Endothelial cell of umbilical vein (primary cell): ENCODE results near the gene ALG6. TPM values are rescaled to one million over a fixed set of nuclear protein-coding genes. Genes with fewer than 3 reads are reported as not detected.

Experiments used
- BruUV-seq: library from RNA; stranded (reverse); fragments of 400-500 nt; replicated peaks from 2 replicates; lab custom pipeline; 2021; lab: Mats Ljungman, UMichigan
- CTCF ChIA-PET: fragments of 300-600, 350-600 bp; sonication (Branson Sonifier 250); formaldehyde crosslinking; loops from one replicate; lab custom pipeline; 2021; ENCODE audit warnings: antibody characterized with exemption, inconsistent platforms; lab: Charles Lee
- POLR2A ChIA-PET: fragments of 300-600, 350-600 bp; sonication (Branson Sonifier 250); formaldehyde crosslinking; loops from one replicate; lab custom pipeline; 2021; ENCODE audit warnings: antibody characterized with exemption, inconsistent platforms; lab: Charles Lee
- DNase-seq: peaks from one replicate; pipeline ENCODE4 v3.0.0-alpha.2; 2011; ENCODE audit warnings: low read depth, low spot score
- FAIRE-seq: peaks from 2 replicates; lab custom pipeline; 2011; peaks lifted over from hg19 to GRCh38; lab: Jason Lieb, UNC
- H2AFZ ChIP-seq: 2 replicates; pipeline ENCODE4 v1.6.0; 2012; ENCODE audit warnings: low read depth, low read length, control low read depth, inconsistent platforms
- H3K27ac ChIP-seq: 2 replicates; pipeline ENCODE4 v1.5.1; 2011; ENCODE audit warnings: low read depth, mild to moderate bottlenecking, control low read depth, low read length, moderate library complexity; ENCODE audit not compliant: insufficient read depth
- H3K27me3 ChIP-seq, 2 experiments: 2 replicates each; pipeline versions ENCODE4 v1.6.0 to v1.6.1; 2011; ENCODE audit warnings: low read length in 2 of 2, mixed read lengths in 1 of 2; ENCODE audit not compliant: control insufficient read depth in 2 of 2, insufficient read depth in 2 of 2
- H3K36me3 ChIP-seq, 2 experiments: 2 replicates in 1 of 2; 3 replicates in 1 of 2; pipeline ENCODE4 v1.5.1; 2011; ENCODE audit warnings: low read length in 2 of 2, mild to moderate bottlenecking in 1 of 2, moderate library complexity in 1 of 2; ENCODE audit not compliant: control insufficient read depth in 2 of 2, insufficient read depth in 2 of 2; ENCODE audit errors: extremely low read depth in 1 of 2
- H3K4me1 ChIP-seq: 3 replicates; pipeline ENCODE4 v1.5.1; 2011; ENCODE audit warnings: mild to moderate bottlenecking, low read length; ENCODE audit not compliant: control insufficient read depth, insufficient read depth; ENCODE audit errors: extremely low read depth
- H3K4me2 ChIP-seq: 2 replicates; pipeline ENCODE4 v1.6.1; 2011; ENCODE audit warnings: low read length, control low read depth, mixed read lengths; ENCODE audit not compliant: insufficient read depth
- H3K4me3 ChIP-seq, 3 experiments: fragments of 200-600 bp in 1 of 3; sonication (generic), shearing (Covaris generic) in 1 of 3; replicated peaks in 1 of 3; 2 replicates each; pipeline ENCODE4 v1.5.1; 2011 to 2016; ENCODE audit warnings: control low read depth in 3 of 3, low read length in 3 of 3, mild to moderate bottlenecking in 2 of 3, inconsistent platforms in 1 of 3, low read depth in 1 of 3, moderate library complexity in 1 of 3; ENCODE audit not compliant: insufficient read depth in 1 of 3
- H3K79me2 ChIP-seq: 2 replicates; pipeline ENCODE4 v1.6.0; 2012; ENCODE audit warnings: low read length, inconsistent platforms; ENCODE audit not compliant: control insufficient read depth, insufficient read depth
- H3K9ac ChIP-seq: replicated peaks from 2 replicates; pipeline ENCODE3; 2011; ENCODE audit warnings: low read length, control low read depth; ENCODE audit not compliant: insufficient read depth; ENCODE audit errors: extremely low read depth
- H3K9me1 ChIP-seq: replicated peaks from 3 replicates; pipeline ENCODE4 v1.6.0; 2011; ENCODE audit warnings: mild to moderate bottlenecking, low read length; ENCODE audit not compliant: control insufficient read depth, insufficient read depth; ENCODE audit errors: extremely low read depth
- H3K9me3 ChIP-seq: replicated peaks from 2 replicates; pipeline ENCODE4 v1.5.1; 2012; ENCODE audit warnings: low read length, inconsistent platforms; ENCODE audit not compliant: control insufficient read depth, insufficient read depth
- H4K20me1 ChIP-seq: replicated peaks from 2 replicates; pipeline ENCODE3; 2011; ENCODE audit warnings: mild to moderate bottlenecking, low read length; ENCODE audit not compliant: control insufficient read depth, insufficient read depth; ENCODE audit errors: extremely low read depth
- CTCF ChIP-seq, 2 donors: IDR thresholded peaks; 1 replicate in 1 of 2; 2 replicates in 1 of 2; pipeline ENCODE4 v1.5.1; 2011; ENCODE audit warnings: low read length in 2 of 2, mild to moderate bottlenecking in 2 of 2, moderate library complexity in 2 of 2, control low read depth in 1 of 2, inconsistent platforms in 1 of 2, low read depth in 1 of 2; ENCODE audit not compliant: insufficient read depth in 1 of 2; ENCODE audit errors: extremely low read depth in 1 of 2
- EZH2 ChIP-seq: IDR thresholded peaks from 2 replicates; pipeline ENCODE4 v1.6.1; 2012; ENCODE audit warnings: borderline replicate concordance, low read depth, mild to moderate bottlenecking, moderate library complexity, low read length, inconsistent platforms; ENCODE audit not compliant: severe bottlenecking
- FOS ChIP-seq: IDR thresholded peaks from 2 replicates; pipeline ENCODE4 v1.6.1; 2011; ENCODE audit warnings: mild to moderate bottlenecking, low read length, moderate library complexity, borderline replicate concordance; ENCODE audit not compliant: insufficient read depth
- GATA2 ChIP-seq: IDR thresholded peaks from 2 replicates; pipeline ENCODE4 v1.7.0; 2011; ENCODE audit warnings: low read depth, mild to moderate bottlenecking, moderate library complexity, mixed read lengths, low read length; ENCODE audit not compliant: insufficient read length, insufficient read depth
- JUN ChIP-seq: IDR thresholded peaks from 2 replicates; pipeline ENCODE4 v1.6.1; 2011; ENCODE audit warnings: borderline replicate concordance, low read depth; ENCODE audit not compliant: insufficient read length, insufficient read depth
- MAX ChIP-seq: IDR thresholded peaks from 2 replicates; pipeline ENCODE4 v1.6.1; 2011; ENCODE audit not compliant: insufficient read depth, insufficient read length
- MYC ChIP-seq: IDR thresholded peaks from one replicate; pipeline ENCODE4 v1.6.1; 2011; ENCODE audit warnings: mild to moderate bottlenecking, low read depth, low read length
- POLR2A ChIP-seq: IDR thresholded peaks from 2 replicates; pipeline ENCODE4 v1.6.1; 2012; ENCODE audit warnings: low read depth, mild to moderate bottlenecking, control low read depth, low read length
- POLR2AphosphoS5 ChIP-seq: IDR thresholded peaks from 2 replicates; pipeline ENCODE4 v1.6.1; 2012; ENCODE audit warnings: low read depth, mild to moderate bottlenecking, control low read depth, low read length, moderate library complexity; ENCODE audit not compliant: insufficient read depth
- dilution Hi-C: fragments of 300-500 bp; cut with MboI; formaldehyde crosslinking; loops from one replicate; pipeline ENCODE4 v1.15.0; 2019; ENCODE audit warnings: low sequenced_read_pairs; ENCODE audit not compliant: extremely low pct_ligation_motif_present
- intact Hi-C: fragments of 100-400 bp; cut with micrococcal nuclease; formaldehyde crosslinking; loops from one replicate; pipeline ENCODE4 v1.10.0; 2022
- polyA plus RNA-seq, 4 experiments: library from polyadenylated mRNA; depleted of rRNA in 3 of 4; stranded (reverse) in 3 of 4; unstranded in 1 of 4; fragments of >200 nt; gene quantifications; 2 replicates each; pipeline versions ENCODE4 v1.2.1 to v1.2.3, GENCODE V29; 2011 to 2012; ENCODE audit warnings: missing spikeins in 1 of 4
- total RNA-seq: library from RNA; stranded (reverse); gene quantifications from 2 replicates; pipeline ENCODE4 v1.2.3, GENCODE V29; 2021

ALG6 gene
- total and polyA plus RNA-seq, 2 donors (not counting 3 experiments of a cell fraction or from before 2014, with no cell fraction given): 14.4 to 17.3 TPM

- no peaks in the 10 kb centered on the region for H3K36me3 ChIP-seq
- BruUV-seq: no TSS peak
- no peak overlapping the region for H3K27ac ChIP-seq
- H3K4me1 ChIP-seq: peaks cover 13% of the 10 kb centered on the region
- dilution Hi-C loops (no loop called here), intact Hi-C loops (loop anchor here (2.0 kb wide), 1 partner anchor 17 kb away; no protein-coding TSS in a partner anchor)
- FAIRE-seq (no peak), DNase-seq (no peak)
- POLR2A ChIA-PET: no interaction called here
- no peak overlapping the region for H3K4me2 ChIP-seq
- H3K9me3 ChIP-seq: peaks cover 2% of the 10 kb centered on the region
- H3K27me3 ChIP-seq: no peaks in the 10 kb centered on the region
- no peak overlapping the region for H2AFZ ChIP-seq
- no peaks in the 10 kb centered on the region for H4K20me1 ChIP-seq
- no peak overlapping the region for H3K9ac ChIP-seq
- H3K79me2 ChIP-seq: no peaks in the 10 kb centered on the region
- H3K9me1 ChIP-seq: no peaks in the 10 kb centered on the region
- TF ChIP-seq EZH2: no peak
- no peak for TF ChIP-seq MYC
- no peak for TF ChIP-seq CTCF (IDR thresholded peaks at IDR 0.05; ENCODE audit: extremely low read depth in 1 of 2, insufficient read depth in 1 of 2, low read depth in 1 of 2, low read length in 2 of 2)
- no peak for TF ChIP-seq JUN
- TF ChIP-seq FOS: no peak
- no peak for TF ChIP-seq POLR2AphosphoS5
- TF ChIP-seq GATA2: no peak
- no peak for TF ChIP-seq POLR2A
- TF ChIP-seq MAX: no peak
- CTCF ChIA-PET: interaction anchor here (1.1 kb wide), 1 partner anchor 9 kb away, joined by 3 read pairs; no protein-coding TSS in a partner anchor
- no peak overlapping the region for H3K4me3 ChIP-seq
Measured at GRCh38 chr1:63461661-63462230, 94.3 kb downstream of the ALG6 start.
